Activated T-cell treated with anti-CD3 and anti-CD28 coated beads, Interleukin-2, amount 50 U/mL, for 4 hours (primary cell): Measurements from ENCODE around the gene PJA2. TPM values are rescaled to one million over a fixed set of nuclear protein-coding genes. Genes with fewer than 3 reads are reported as not detected.

Source experiments
- ATAC-seq, 2 donors: fragments of 200-7000 bp; cut with Tn5 transposase; one replicate each; pipeline ENCODE4 v1.10.0; 2021
- DNase-seq: peaks from one replicate; pipeline ENCODE4 v3.0.0-alpha.2; 2020
- H3K27me3 Mint-ChIP-seq: one replicate; pipeline ENCODE4 v1.8.0; 2021; ENCODE audit warnings: low read depth, mixed read lengths
- H3K36me3 Mint-ChIP-seq: one replicate; pipeline ENCODE4 v1.8.0; 2022; ENCODE audit warnings: mixed read lengths; ENCODE audit not compliant: insufficient read depth
- H3K4me1 Mint-ChIP-seq: one replicate; pipeline ENCODE4 v1.8.0; 2021; ENCODE audit warnings: low read depth, mixed read lengths
- H3K4me3 Mint-ChIP-seq: one replicate; pipeline ENCODE4 v1.8.0; 2021; ENCODE audit warnings: mild to moderate bottlenecking, moderate library complexity, mixed read lengths
- H3K9me3 Mint-ChIP-seq: one replicate; pipeline ENCODE4 v1.8.0; 2021; ENCODE audit warnings: mixed read lengths
- total RNA-seq, 3 donors: library from RNA; stranded (reverse); gene quantifications; one replicate each; pipeline ENCODE4 v1.2.1, GENCODE V29; 2021

The PJA2 gene
- total RNA-seq, 3 donors from 2014 or later: 27.6 to 33.7 (median 28.8) TPM

GRCh38 chr5:109349388-109349787 is 60.4 kb downstream of the PJA2 start:
- Mint-ChIP-seq H3K9me3 (no peaks in the 10 kb centered on the region), H3K4me3 (no peak overlapping the region), H3K36me3 (peaks cover 14% of the 10 kb centered on the region), H3K27me3 (no peaks in the 10 kb centered on the region), H3K4me1 (peaks cover 8% of the 10 kb centered on the region)
- DNase-seq (no peak), ATAC-seq (no peak)

GRCh38 chr5:109347252-109347888 is 62.4 kb downstream of the PJA2 start:
- H3K4me1 Mint-ChIP-seq: peaks cover 6% of the 10 kb centered on the region
- ATAC-seq: no peak
- no peaks in the 10 kb centered on the region for H3K9me3 Mint-ChIP-seq
- H3K36me3 Mint-ChIP-seq: peaks cover 14% of the 10 kb centered on the region
- H3K4me3 Mint-ChIP-seq: no peak overlapping the region
- no peaks in the 10 kb centered on the region for H3K27me3 Mint-ChIP-seq
- DNase-seq: no peak

GRCh38 chr5:109345699-109346098 is 64.1 kb downstream of the PJA2 start:
- Mint-ChIP-seq H3K4me3 (no peak overlapping the region), H3K27me3 (no peaks in the 10 kb centered on the region), H3K36me3 (peaks cover 11% of the 10 kb centered on the region), H3K9me3 (no peaks in the 10 kb centered on the region), H3K4me1 (peaks cover 3% of the 10 kb centered on the region)
- DNase-seq (no peak), ATAC-seq (no peak)

GRCh38 chr5:109340351-109340750 is 69.4 kb downstream of the PJA2 start:
- Mint-ChIP-seq H3K4me3 (no peak overlapping the region), H3K9me3 (no peaks in the 10 kb centered on the region), H3K27me3 (no peaks in the 10 kb centered on the region), H3K36me3 (peaks cover 28% of the 10 kb centered on the region), H3K4me1 (no peaks in the 10 kb centered on the region)
- no peak for DNase-seq
- ATAC-seq: no peak

- DNase-seq (no peak), ATAC-seq (no peak)
- Mint-ChIP-seq H3K4me3 (no peak overlapping the region), H3K36me3 (peaks cover 33% of the 10 kb centered on the region), H3K27me3 (no peaks in the 10 kb centered on the region), H3K9me3 (no peaks in the 10 kb centered on the region), H3K4me1 (no peaks in the 10 kb centered on the region)
These were observed 74.7 kb downstream of the PJA2 start for GRCh38 chr5:109335114-109335513.

GRCh38 chr5:109334056-109334455 is 75.7 kb downstream of the PJA2 start:
- H3K4me1 Mint-ChIP-seq: no peaks in the 10 kb centered on the region
- ATAC-seq: no peak
- no peaks in the 10 kb centered on the region for H3K9me3 Mint-ChIP-seq
- DNase-seq: no peak
- no peak overlapping the region for H3K4me3 Mint-ChIP-seq
- no peaks in the 10 kb centered on the region for H3K27me3 Mint-ChIP-seq
- peaks cover 29% of the 10 kb centered on the region for H3K36me3 Mint-ChIP-seq

GRCh38 chr5:109329333-109330237 is 80.2 kb downstream of the PJA2 start:
- H3K4me1 Mint-ChIP-seq: no peaks in the 10 kb centered on the region
- no peaks in the 10 kb centered on the region for H3K9me3 Mint-ChIP-seq
- peaks cover 24% of the 10 kb centered on the region for H3K36me3 Mint-ChIP-seq
- ATAC-seq (no peak), DNase-seq (no peak)
- no peaks in the 10 kb centered on the region for H3K27me3 Mint-ChIP-seq
- no peak overlapping the region for H3K4me3 Mint-ChIP-seq

- DNase-seq (no peak), ATAC-seq (no peak)
- H3K36me3 Mint-ChIP-seq: peaks cover 25% of the 10 kb centered on the region
- no peaks in the 10 kb centered on the region for H3K27me3 Mint-ChIP-seq
- H3K4me3 Mint-ChIP-seq: no peak overlapping the region
- H3K4me1 Mint-ChIP-seq: no peaks in the 10 kb centered on the region
- no peaks in the 10 kb centered on the region for H3K9me3 Mint-ChIP-seq
These were observed 81.1 kb downstream of the PJA2 start for GRCh38 chr5:109328626-109329025.

- DNase-seq (no peak), ATAC-seq (no peak)
- Mint-ChIP-seq H3K9me3 (no peaks in the 10 kb centered on the region), H3K36me3 (peaks cover 19% of the 10 kb centered on the region), H3K27me3 (no peaks in the 10 kb centered on the region), H3K4me3 (no peak overlapping the region), H3K4me1 (no peaks in the 10 kb centered on the region)
These were observed 82.2 kb downstream of the PJA2 start for GRCh38 chr5:109327570-109327969.

- ATAC-seq: no peak
- Mint-ChIP-seq H3K36me3 (peaks cover 19% of the 10 kb centered on the region), H3K9me3 (no peaks in the 10 kb centered on the region)
These were observed 82.9 kb downstream of the PJA2 start for GRCh38 chr5:109326919-109327318.

GRCh38 chr5:109325456-109325855 is 84.3 kb downstream of the PJA2 start:
- Mint-ChIP-seq H3K4me3 (no peak overlapping the region), H3K4me1 (no peaks in the 10 kb centered on the region), H3K36me3 (peaks cover 17% of the 10 kb centered on the region), H3K27me3 (no peaks in the 10 kb centered on the region), H3K9me3 (no peaks in the 10 kb centered on the region)
- DNase-seq (no peak), ATAC-seq (no peak)

More at GRCh38 chr5:109326919-109327318, 82.9 kb downstream of the PJA2 start:
- no peaks in the 10 kb centered on the region for H3K4me1 Mint-ChIP-seq
- H3K4me3 Mint-ChIP-seq: no peak overlapping the region
- DNase-seq: no peak
- H3K27me3 Mint-ChIP-seq: no peaks in the 10 kb centered on the region

- DNase-seq (no peak), ATAC-seq (no peak)
- H3K4me3 Mint-ChIP-seq: no peak overlapping the region
- peaks cover 17% of the 10 kb centered on the region for H3K36me3 Mint-ChIP-seq
- H3K27me3 Mint-ChIP-seq: no peaks in the 10 kb centered on the region
- H3K4me1 Mint-ChIP-seq: no peaks in the 10 kb centered on the region
- H3K9me3 Mint-ChIP-seq: no peaks in the 10 kb centered on the region
These were observed 84.8 kb downstream of the PJA2 start for GRCh38 chr5:109324931-109325330.

- Mint-ChIP-seq H3K4me1 (no peaks in the 10 kb centered on the region), H3K36me3 (peaks cover 17% of the 10 kb centered on the region), H3K27me3 (no peaks in the 10 kb centered on the region), H3K9me3 (no peaks in the 10 kb centered on the region), H3K4me3 (no peak overlapping the region)
- DNase-seq: no peak
- no peak for ATAC-seq
These were observed 85.4 kb downstream of the PJA2 start for GRCh38 chr5:109324351-109324750.

- DNase-seq (no peak), ATAC-seq (no peak)
- H3K36me3 Mint-ChIP-seq: peaks cover 11% of the 10 kb centered on the region
- no peaks in the 10 kb centered on the region for H3K27me3 Mint-ChIP-seq
- no peaks in the 10 kb centered on the region for H3K9me3 Mint-ChIP-seq
- no peak overlapping the region for H3K4me3 Mint-ChIP-seq
- no peaks in the 10 kb centered on the region for H3K4me1 Mint-ChIP-seq
These were observed 87.1 kb downstream of the PJA2 start for GRCh38 chr5:109322694-109323093.

- Mint-ChIP-seq H3K4me3 (no peak overlapping the region), H3K27me3 (no peaks in the 10 kb centered on the region), H3K36me3 (no peaks in the 10 kb centered on the region), H3K4me1 (peaks cover 2% of the 10 kb centered on the region), H3K9me3 (no peaks in the 10 kb centered on the region)
- no peak for DNase-seq
- no peak for ATAC-seq
These were observed 90.4 kb downstream of the PJA2 start for GRCh38 chr5:109319351-109319750.
